ENCODE data around the gene STAMBP.
A peak's percentile ranks its signal among the peaks of the same experiment; 100 is the strongest.
"Not testable (repeated sequence)": the region's sequence is repeated elsewhere in the genome, so short reads cannot be mapped to it uniquely, and the experiment has no call there.

Gene STAMBP

GRCh38 chr2:73899801-73900336 lies 71.1 kb downstream of the STAMBP start:
- peak overlapping the region; percentile 2 for H3K4me3 ChIP-seq
- DNase-seq (ENCODE audit: low spot score), result no peak
- TF ChIP-seq CTCF (IDR thresholded peaks at IDR 0.05), result no peak
- peak overlapping the region; percentile 10 to 47 for H3K27ac ChIP-seq

- no peak overlapping the region for H3K4me3 ChIP-seq
- TF ChIP-seq CTCF (IDR thresholded peaks at IDR 0.05), result no peak
Observed at GRCh38 chr2:73901143-73901542, 72.4 kb downstream of the STAMBP start.

GRCh38 chr2:73902284-73902683 lies 73.5 kb downstream of the STAMBP start:
- no peak overlapping the region for H3K27ac ChIP-seq
- no peak for TF ChIP-seq CTCF (IDR thresholded peaks at IDR 0.05)

More at GRCh38 chr2:73901143-73901542, 72.4 kb downstream of the STAMBP start:
- H3K27ac ChIP-seq, result peak overlapping the region in 1 of 2 donors; percentile 44
- no peak for DNase-seq (ENCODE audit: low spot score)

GRCh38 chr2:73903313-73903712 lies 74.6 kb downstream of the STAMBP start:
- H3K27ac ChIP-seq, result no peak overlapping the region
- TF ChIP-seq CTCF (IDR thresholded peaks at IDR 0.05), result no peak
- H3K4me3 ChIP-seq, result no peak overlapping the region
- DNase-seq (ENCODE audit: low spot score), result no peak

More at GRCh38 chr2:73902284-73902683, 73.5 kb downstream of the STAMBP start:
- no peak for DNase-seq (ENCODE audit: low spot score)
- H3K4me3 ChIP-seq, result no peak overlapping the region

GRCh38 chr2:73903949-73904613 lies 75.3 kb downstream of the STAMBP start:
- not testable (repeated sequence) for H3K4me3 ChIP-seq; H3K27ac ChIP-seq; DNase-seq (ENCODE audit: low spot score)

- TF ChIP-seq CTCF (IDR thresholded peaks at IDR 0.05), result no peak
- no peak overlapping the region for H3K4me3 ChIP-seq
- no peak overlapping the region for H3K27ac ChIP-seq
- DNase-seq (ENCODE audit: low spot score), result no peak
Observed at GRCh38 chr2:73904952-73905351, 76.2 kb downstream of the STAMBP start.

GRCh38 chr2:73906847-73907505 lies 78.2 kb downstream of the STAMBP start:
- H3K4me3 ChIP-seq, result no peak overlapping the region
- DNase-seq (ENCODE audit: low spot score), result no peak
- no peak overlapping the region for H3K27ac ChIP-seq
- TF ChIP-seq CTCF (IDR thresholded peaks at IDR 0.05), result no peak
